Midbrain (tissue), 1 donor: ENCODE data around the gene CLMN.

Experiments used
- DNase-seq: peaks from one replicate; lab custom pipeline; 2025; lab: John Stamatoyannopoulos, UW

CLMN gene

DNA sequence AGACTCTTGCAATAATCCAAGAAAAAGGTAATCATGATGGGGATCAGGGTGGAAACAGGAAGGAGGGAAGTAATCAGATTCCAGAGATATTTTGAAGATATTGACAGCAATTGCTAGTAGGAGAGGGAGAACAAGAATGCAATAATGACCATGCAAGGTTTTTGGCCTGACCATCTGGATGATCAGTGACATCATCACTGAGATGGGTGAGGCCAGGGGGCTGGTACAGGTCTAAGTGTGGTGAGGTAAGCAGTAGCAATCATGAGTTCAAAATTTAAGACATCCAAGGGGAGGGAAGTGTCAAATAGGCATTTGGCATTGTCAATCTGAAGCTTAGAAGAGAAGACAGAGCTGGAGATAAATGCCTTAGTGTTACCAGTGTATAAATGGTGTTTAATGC is 24.8 kb upstream of the CLMN start:
- no peak for DNase-seq

DNA sequence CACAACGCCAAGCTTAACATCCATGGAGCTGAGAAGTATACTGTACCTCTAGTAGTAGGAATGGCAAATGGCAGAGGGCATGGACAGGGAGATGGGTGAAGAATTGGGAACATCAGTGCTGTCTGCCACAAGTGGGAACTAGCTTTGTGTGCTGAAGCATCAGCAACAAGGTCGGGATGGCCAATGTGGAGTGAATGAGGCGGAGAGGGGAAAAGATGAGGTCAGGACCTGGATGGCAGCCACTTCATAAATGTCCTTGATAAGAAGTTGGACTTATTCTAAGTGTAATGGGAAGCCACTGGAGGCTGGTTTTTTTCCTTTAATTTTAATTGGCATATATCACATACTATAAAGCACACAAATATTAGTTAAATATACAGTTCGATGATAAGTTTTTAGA is 21.9 kb upstream of the CLMN start:
- DNase-seq, result no peak

DNA sequence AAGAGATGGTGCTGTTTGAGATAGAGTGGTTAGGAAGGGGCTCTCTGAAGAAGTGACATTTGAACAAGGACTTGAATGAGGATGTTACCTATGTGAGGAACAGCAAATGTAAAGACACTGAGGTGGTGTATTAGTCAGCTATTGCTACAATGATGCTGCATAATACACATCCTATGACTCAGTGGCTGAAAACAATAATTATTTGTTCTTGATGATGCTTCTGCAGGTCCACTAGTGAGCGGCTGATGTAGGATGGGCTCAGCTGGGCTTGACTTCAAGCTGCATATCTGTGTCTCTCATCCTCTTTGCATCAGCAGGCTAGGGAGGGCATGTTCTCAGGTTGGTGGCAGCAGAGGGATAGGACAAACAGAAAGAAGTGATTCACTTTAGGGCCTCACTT is 21.4 kb upstream of the CLMN start:
- DNase-seq, result no peak

DNA sequence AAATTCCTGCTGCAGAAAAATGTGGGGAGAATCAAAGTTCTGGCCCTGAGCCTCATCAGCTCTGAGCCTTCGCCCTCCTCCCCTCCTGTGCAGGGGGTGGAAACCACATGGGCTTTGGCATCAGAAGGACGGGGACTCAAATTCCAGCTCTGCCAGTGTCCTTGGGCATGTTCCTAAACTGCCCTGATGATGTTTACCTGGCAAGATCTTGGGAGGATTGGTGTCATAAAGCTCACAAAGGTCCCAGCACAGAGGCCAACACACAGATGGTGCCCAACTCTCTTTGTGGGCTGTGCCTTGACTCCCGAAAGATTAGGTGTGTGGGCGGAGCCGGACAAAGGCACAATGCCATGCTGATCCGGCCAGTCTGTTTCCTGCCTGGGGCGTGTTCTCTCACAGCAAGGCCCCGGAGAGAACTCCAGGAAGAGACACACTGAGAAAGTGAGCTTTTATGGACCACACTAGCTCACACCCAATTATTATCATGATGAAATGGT is 20.5 kb upstream of the CLMN start:
- DNase-seq, result no peak

DNA sequence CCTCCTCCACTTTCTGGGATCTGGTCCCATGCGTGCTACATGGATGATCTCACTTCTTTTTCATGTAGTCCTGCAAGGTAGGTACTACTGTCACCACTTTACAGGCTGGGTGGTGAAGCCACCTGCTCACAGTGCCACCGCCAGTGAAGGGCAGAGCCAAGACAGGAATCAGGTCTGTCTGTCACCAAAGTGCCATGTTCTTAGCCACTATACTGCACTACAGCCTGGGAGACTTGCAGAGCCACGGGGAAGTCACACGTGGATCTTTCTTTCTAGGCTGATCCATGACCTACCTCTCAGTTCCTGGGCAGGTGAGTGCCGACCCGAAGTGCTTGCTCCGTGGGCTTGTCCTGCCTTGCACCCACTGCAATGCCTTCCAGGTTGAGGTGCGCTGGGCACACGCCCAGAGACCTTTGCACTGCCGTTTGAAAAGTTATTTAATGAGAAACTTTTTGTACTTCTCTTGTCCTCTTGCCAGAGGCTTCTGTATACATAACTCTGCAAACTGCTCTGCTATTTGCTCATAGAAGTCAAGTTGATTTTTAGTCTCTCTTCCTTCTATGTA is 19.7 kb upstream of the CLMN start:
- no peak for DNase-seq

DNA sequence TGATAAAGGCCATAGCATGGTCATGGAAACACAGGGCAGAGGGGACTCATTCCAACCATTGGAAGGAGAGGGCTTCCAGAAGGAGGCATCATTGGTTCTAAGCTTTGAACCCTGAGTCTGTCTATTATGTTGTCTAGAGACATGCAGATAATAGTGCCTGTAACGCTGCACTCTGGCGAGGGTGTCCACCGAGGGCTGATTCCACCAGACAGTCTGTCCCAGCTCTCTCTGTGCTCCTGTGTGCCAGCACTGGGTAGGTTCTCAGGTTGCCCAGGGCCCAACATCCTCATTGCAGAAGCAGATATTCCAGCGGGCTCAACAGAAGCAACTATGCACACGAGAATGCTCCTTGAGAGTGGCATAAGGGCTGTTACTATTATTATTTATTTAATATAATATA is 18.7 kb upstream of the CLMN start:
- no peak for DNase-seq

DNA sequence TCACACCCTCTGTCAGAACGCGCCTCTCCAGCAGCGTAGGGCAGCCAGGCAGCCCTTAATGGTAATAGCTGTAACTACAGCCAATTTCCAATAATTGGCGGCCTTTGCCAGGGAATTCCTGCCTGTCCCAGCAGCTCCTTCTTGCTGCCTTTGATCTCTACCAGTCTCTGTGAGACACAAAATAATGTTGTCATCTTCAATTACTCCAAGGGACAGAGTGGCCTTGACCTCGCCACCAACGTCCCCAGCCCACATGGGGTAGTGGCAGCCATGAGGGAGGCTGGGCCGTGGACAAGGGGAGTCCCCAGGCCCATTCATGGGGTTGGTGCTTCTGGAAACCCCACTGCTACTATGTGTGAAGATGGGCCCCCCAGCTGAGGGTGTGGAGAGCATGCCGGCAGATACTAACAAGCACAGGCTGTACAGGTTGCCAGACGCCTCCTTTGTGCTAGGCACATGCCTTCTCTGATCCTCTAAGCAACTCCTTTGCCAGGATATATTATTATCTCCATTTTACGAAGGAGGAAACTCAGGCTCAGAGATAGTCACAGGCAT is 17.4 kb upstream of the CLMN start:
- DNase-seq, result no peak

DNA sequence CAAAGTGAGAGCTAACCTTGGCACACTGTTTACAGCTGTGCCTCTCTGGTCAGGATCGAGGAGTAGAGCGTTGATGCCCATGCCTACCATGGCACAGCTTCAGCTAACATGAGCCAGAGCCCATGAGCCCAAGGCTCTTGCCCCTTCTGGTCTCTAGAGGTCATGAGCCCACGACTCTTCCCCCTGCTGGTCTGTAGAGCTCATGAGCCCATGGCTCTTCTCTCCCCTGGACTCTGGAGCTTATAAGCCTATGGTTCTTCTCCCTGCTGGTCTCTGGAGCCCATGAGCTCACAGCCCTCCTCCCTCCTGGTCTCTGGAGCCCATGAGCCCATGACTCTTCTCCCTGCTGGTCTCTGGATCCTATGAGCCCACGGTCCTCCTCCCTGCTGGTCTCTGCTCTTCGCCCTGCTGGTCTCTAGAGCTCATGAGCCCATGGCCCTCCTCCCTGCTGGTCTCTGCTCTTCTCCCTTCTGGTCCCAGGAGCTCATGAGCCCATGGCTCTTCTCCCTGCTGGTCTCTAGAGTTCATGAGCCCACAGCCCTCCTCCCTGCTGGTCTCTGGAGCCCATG is 16.6 kb upstream of the CLMN start:
- DNase-seq, result no peak

DNA sequence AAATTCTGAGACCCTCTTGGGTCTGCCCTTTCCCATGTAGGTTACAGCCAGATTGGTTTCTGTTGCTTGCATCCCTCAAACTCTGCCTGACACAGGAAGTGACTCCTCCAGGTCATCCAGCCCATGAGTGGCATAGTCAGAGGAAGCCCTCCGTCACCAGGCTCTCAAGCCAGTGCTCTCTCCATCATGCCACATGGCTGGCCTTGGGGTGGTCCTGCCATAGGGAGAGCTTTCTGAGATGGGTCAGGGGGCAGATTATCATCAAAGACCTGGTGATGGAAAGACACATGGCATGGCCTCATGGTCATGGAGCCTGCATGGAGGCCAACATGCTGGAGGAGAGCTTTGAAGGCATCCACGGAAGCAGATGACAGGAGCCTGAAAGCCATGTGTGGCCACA is 15.4 kb upstream of the CLMN start:
- no peak for DNase-seq

DNA sequence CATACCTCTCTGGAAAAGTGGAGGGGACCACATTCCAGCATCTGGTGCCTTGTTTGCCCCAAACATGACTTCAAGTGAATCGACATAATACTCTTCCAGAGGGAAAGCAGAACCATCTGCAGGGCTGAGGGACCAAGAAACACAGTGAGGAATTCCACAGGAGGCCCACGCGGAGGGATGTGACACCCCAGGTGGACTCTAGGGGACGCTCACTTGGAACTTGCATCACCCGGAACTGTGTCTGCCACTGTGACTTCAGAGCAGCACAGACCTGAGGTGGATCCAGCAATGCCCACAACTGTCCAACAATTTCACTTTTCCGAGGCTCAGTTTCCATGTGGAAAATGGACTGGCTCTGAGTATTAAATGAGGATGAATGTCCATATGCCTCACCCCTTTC is 14.3 kb upstream of the CLMN start:
- DNase-seq, result no peak

DNA sequence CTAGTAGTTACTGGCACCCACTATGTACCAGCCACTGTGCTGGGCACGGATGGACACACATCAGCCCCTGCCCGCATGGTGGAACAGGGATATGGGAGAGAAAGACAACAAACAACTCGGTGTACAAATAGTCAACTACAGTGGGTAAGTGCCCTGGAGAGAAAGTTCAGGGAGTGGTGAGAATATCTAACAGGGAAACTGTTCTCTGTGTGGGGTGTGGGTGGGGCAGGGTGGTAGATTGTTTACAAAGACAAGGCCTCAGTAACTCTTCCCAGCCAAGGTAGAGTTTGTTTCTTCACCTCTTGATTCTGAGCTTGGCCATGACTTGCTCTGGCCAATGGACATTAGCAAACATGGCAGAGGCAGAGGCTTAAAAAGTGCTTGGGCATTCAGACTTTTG is 12.9 kb upstream of the CLMN start:
- DNase-seq, result no peak

DNA sequence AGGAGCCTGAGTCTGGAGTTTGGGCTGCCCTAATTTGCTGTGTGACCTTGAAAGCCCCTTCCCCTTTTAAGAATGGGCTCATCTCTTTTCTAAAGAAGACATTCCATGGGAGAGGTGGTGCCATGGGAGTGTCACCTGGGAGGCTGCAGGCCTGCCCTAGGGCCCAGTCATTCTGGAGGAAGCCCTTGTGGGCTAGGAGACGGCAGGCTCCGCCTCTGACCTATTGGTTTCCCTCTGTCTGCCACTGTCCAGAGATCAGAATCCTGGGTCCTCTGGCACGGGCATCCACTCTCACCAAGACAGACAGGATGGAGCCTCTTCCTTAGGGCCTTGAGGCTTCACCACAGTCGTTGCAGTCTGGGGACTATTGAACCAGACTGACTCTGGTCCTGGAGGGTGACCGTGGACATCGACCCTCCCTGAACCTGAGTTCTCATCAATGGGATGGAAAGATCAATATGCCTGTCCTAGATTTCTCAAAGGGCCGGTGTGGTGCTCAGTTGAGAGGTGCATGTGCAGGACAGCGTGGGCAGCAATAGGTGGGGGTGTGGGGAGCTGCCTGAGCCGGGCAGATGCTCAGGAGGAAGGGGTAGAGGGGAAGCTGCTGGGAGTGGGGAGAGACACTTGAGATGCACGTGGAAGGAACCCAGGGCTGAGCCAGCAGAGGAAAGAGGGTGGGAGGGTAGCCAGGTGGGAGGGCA is 12.2 kb upstream of the CLMN start:
- no peak for DNase-seq

DNA sequence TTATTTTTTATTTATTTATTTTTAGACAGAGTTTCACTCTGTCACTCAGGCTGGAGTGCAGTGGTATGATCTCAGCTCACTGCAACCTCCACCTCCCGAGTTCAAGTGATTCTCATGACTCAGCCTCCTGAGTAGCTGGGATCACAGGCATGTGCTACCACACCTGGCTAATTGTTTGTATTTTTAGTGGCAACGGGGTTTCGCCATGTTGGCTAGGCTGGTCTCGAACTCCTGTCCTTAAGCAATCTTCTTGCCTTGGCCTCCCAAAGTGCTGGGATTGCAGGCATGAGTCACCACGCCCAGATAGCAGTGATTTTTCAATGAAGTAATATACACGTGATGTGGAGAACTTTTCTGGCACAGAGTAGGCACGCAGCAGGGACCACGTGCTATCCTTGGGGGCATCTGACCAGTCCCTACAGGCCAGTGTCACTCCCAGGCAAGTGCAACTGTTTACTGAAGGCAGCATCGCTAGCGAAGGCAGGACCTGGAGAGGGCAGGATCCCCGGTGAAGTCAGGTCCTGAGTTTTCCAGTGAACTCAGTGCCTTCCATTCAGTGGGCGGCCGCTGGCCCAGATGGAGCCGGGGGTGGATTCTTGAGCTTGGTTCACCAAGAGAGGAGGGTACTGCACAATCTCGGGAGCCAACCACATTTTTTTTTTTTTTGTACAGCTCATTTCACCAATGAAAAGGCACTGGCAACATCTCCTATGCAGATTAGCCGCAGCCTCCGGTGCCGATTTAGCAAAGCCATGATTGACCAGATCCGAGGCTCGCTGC is 11.1 kb upstream of the CLMN start:
- DNase-seq, result no peak

DNA sequence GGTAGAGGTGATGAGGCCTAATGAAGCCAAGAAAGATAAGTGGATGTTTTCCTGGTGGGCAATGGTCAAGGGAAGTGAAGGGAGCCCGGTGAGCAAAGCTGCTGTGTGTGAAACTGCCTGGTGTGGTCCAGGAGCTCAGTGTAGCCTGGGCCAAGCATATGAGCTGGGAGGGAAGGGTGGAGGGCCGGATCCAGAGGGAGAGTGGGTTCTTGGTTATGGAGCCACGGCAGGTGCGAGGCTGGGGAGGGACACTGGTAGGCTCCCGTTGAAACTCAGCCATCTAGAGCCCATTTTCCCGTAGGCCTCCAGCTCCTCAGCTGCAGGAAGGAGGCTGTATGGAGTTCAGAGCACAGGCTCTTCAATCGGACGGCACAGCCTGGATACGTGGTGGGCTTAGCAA is 10.2 kb upstream of the CLMN start:
- DNase-seq, result no peak

DNA sequence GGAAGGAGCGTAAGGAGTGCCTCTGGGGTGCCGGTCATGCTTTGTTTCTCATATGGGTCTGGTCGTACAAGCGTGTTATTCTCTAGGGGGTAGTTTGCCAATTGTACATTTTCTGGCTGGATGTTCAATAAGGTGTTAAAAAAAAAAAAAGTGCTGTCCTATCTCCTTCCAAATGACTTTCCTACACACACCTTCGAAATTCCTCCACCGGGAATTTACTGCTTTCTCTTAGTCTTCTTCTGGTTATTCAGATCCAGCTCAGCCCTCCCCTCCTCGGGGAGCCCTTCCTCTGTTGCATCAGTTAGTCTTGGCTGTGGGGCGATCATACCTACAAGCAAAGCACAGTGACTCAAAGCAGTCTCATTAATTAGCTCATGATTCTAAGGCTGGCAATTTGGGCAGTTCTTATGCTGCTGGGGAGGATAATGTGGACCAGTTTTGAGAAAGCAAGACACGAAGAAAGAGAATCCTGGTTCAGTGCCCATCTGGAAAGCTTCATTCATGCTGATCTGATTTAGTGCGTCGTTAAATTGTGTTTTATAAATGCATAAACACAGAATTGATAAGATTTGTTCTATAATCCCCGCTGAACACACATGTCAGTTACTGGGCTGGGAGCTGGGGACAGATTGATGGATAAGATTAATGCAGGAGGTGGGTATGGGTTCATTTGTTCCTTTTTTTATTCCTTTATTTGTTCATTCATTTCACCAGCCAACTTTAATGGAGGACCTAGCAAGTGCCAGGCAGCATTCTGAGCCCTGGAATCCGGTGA is 9.2 kb upstream of the CLMN start:
- DNase-seq, result no peak

DNA sequence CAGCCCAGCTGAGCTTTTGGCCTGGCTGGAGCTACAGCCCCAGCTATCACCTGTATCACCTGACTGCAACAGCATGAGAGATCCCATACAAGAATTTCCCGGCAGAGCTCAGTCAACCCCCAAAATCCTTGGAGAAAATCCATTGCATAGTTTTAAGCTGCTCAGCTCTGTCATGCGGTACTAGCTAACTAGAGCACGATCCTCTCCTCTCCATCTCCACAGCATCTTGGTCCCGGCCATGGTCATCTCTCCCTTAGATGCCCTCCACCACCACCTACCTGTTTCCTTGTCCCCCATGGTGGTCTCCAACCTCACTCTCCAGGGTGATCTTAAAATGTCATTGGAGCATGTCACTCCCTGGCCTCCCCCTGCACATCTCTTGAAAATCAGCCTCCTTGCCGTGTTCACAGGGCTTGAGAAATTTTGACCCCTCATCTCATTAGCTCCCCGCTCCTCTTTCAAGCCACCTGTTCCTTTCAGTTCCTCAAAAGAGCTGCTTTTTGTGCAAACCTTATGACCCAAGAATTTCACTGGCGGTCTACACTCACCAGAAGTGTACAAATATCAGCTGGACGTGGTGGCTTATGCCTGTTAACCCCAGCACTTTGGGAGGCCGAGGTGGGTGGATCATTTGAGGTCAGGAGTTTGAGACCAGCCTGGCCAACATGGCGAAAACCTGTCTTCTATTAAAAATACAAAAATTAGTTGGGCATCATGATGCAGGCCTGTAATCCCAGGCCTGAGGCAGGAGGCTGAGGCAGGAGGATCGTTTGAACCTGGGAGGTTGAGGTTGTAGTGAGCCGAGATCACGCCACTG is 8.1 kb upstream of the CLMN start:
- no peak for DNase-seq

DNA sequence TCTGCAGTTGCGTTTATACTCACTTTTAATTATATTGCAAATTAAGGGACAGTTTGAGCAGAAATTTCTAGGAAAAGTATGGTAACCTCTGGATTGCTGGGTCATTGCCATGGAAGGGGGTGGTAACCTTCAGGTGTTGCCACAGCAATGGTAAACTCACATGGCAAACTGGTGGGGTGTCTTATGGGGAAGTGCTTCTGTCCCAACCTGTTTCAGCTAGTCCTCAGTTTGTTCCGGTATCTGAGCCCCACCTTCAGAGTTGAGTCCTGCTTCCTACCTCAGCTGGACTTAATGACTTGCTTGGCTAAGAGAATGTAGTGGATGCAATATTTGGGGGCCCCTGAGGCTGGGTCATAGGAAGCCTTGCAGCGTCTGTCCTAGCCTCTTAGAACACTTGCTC is 7.3 kb upstream of the CLMN start:
- DNase-seq, result no peak

DNA sequence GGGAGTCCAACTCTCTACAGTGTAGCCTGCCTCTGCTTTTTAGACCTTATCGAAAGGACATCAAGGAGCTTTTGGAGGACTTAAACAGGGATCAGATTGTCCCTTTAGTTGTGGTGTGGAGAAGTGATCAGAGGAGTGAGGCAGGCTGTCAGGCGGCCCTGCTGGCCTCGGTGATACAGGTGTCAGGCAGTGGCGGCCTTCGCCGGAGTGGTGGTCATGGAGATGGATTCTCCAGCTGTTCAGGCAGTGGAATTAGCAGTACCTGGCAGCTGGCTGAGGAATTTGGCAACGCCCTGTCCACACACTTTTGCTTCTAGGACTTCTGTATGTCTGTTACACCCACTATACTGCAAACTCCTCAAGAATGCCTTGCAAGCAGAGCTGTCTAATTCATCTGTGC is 4.2 kb upstream of the CLMN start:
- no peak for DNase-seq

DNA sequence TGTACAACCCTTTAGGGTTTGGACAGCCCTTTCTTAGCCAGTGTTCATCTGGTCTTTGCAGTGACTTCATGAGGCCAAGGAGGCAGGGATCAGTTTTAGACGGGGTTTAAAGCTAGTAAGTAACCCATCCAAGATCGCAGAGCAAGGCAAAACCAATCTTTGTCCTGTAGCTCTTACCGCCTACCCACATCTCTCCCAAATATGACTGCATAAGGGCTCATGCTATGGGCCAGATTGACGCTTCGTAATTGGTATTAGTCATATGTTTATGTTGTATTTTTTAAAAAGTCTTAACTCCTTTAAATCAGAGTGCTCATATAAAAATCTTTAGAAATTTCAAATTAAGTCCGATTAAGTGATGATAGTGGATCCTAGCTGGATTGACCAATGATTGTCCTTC is 3.7 kb upstream of the CLMN start:
- DNase-seq, result no peak

DNA sequence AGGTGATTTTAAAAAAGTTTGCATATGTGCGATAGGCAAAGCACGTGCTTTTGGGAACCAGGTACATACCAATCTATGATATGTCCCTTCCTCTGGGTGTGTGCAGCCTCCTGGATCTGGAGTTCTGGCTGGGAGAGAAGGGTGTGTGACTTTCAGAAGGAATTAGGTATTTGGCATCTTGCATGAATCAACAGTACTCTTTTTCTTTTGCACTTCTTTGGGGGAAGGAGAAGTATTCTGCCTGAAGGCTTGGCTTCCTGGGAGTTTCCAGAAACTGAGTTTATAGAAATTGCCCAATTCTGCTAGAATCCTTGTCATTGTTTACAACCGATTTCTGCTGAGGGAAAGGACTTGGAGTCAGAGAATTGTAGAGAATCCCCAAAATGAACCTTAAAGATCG is 2.9 kb upstream of the CLMN start:
- DNase-seq, result no peak
